Naive thymus-derived CD8-positive, alpha-beta T cell (primary cell): Measurements from ENCODE around the gene NUDT15. TPM values are rescaled to one million over a fixed set of nuclear protein-coding genes. Genes with fewer than 3 reads are reported as not detected.

Experiments
- ATAC-seq, 2 donors: fragments of 150-1000 bp; cut with Tn5 transposase in 1 of 2; sonication (Bioruptor Pico), chemical (Tn5 transposase) in 1 of 2; 1 replicate in 1 of 2; 2 replicates in 1 of 2; pipeline ENCODE4 v1.10.0; 2021; ENCODE audit warnings: mild to moderate bottlenecking in 2 of 2, moderate library complexity in 2 of 2
- POLR2A ChIA-PET: fragments of 350-600 bp; sonication (Branson Sonifier 250); formaldehyde crosslinking; loops from one replicate; lab custom pipeline; 2021; ENCODE audit warnings: antibody characterized with exemption; lab: Charles Lee
- DNase-seq, 10 donors: peaks; one replicate each; pipeline versions ENCODE4 v3.0.0 to v3.0.0-alpha.2; 2020 to 2022
- H3K27ac Mint-ChIP-seq, 10 donors: one replicate each; pipeline ENCODE4 v1.8.0; 2020 to 2022; ENCODE audit warnings: mild to moderate bottlenecking in 10 of 10, mixed read lengths in 10 of 10, moderate library complexity in 4 of 10, inconsistent platforms in 1 of 10
- H3K27me3 Mint-ChIP-seq, 5 donors: one replicate each; pipeline ENCODE4 v1.8.0; 2021 to 2022; ENCODE audit warnings: mixed read lengths in 5 of 5
- H3K36me3 Mint-ChIP-seq, 3 donors: one replicate each; pipeline ENCODE4 v1.8.0; 2020 to 2022; ENCODE audit warnings: mixed read lengths in 3 of 3, mild to moderate bottlenecking in 2 of 3, inconsistent platforms in 1 of 3
- H3K4me1 Mint-ChIP-seq, 4 donors: one replicate each; pipeline ENCODE4 v1.8.0; 2021 to 2022; ENCODE audit warnings: mixed read lengths in 4 of 4
- H3K4me3 Mint-ChIP-seq, 10 donors: one replicate each; pipeline ENCODE4 v1.8.0; 2020 to 2022; ENCODE audit warnings: mild to moderate bottlenecking in 10 of 10, mixed read lengths in 10 of 10, moderate library complexity in 6 of 10, inconsistent platforms in 1 of 10
- H3K9me3 Mint-ChIP-seq, 9 donors: one replicate each; pipeline ENCODE4 v1.8.0; 2020 to 2022; ENCODE audit warnings: mixed read lengths in 9 of 9, mild to moderate bottlenecking in 3 of 9, inconsistent platforms in 1 of 9, moderate library complexity in 1 of 9
- polyA plus RNA-seq, 3 donors: library from polyadenylated mRNA; unstranded; fragments of 300-500 nt; fragmentation: Illumina TruSeq; gene quantifications; one replicate each; pipeline ENCODE4 v1.2.3, GENCODE V29; 2021
- total RNA-seq, 8 experiments: library from RNA in 2 of 8; stranded (reverse) in 2 of 8; gene quantifications; one replicate each; pipeline ENCODE4 v1.2.3 and lab custom pipeline; 2021 to 2026

Gene NUDT15
- total and polyA plus RNA-seq, 5 experiments from 2014 or later, result 4.9 to 8.5 (median 7.0) TPM

DNA sequence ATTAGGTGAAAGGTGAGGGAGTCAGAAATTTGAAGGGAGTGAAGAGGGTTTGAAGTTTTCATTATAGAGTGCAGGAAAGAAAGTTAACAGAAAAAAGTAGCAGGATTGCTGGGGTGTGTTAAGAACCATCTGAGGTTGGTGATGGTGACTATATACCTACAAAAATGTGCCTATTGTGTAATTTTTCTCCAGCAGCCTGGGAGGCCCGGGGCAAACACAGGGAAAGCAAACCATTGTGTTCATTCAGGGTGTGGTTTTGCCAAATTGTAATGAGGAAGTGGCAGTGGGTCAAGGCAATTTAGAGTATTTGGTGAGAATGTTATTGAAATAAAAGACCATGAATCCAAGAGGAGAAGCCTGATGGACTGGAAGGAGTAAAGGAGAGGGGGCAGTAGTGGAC lies 28.2 kb upstream of the NUDT15 start:
- ATAC-seq (no peak), DNase-seq (no peak)
- Mint-ChIP-seq H3K9me3 (no peaks in the 10 kb centered on the region), H3K27ac (peak overlapping the region in 3 of 10 donors; percentile 4 to 55 (median 26)), H3K36me3 (peaks cover 8 to 31% (median 20%) of the 10 kb centered on the region in 3 donors), H3K4me3 (no peak overlapping the region), H3K4me1 (peaks cover 0 to 8% (median 0%) of the 10 kb centered on the region in 4 donors), H3K27me3 (no peaks in the 10 kb centered on the region)
- POLR2A ChIA-PET, result no interaction called here

DNA sequence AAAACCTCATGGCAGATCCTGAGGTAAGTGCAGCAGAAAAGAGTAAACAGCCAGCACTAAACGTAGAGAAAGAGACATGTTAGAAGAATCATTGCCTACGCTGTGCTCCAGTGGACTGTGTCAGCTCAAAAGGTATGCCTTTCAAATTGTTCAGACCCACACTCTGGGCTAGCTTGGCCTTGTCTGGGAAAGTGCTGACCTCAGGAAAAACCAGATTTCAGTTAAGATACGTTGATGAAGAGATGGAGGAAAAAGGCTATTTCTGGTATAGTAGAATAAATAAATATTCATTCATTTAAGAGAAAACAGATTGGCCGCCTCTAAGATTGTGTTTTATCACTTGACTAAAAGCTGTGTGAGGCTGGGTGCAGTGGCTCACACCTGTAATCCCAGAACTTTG lies 26.8 kb upstream of the NUDT15 start:
- no peak overlapping the region for H3K27ac Mint-ChIP-seq

DNA sequence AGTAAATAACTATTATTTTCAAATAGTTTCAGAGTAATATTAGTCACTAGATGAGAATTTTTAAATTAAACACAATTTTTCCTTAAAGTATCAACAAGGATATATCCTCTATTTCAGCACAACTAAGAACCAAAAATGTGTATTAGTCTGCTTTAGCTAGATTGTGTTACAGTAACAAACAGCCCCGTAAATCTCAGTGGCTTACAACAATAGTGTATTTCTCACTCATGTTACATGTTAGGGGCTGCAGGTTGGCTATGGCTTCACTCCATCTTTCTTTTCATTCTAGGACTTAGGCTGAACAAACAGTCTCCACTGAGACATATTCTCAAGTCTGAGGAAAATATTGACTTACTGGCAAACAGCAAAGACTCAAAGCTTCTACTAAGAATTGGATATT lies 24.9 kb upstream of the NUDT15 start:
- Mint-ChIP-seq H3K27ac (no peak overlapping the region), H3K27me3 (no peaks in the 10 kb centered on the region)
- no peak for DNase-seq

More for the DNA sequence above, 26.8 kb upstream of the NUDT15 start:
- Mint-ChIP-seq H3K36me3 (peaks cover 8 to 35% (median 22%) of the 10 kb centered on the region in 3 donors), H3K4me3 (no peak overlapping the region), H3K27me3 (no peaks in the 10 kb centered on the region), H3K9me3 (no peaks in the 10 kb centered on the region), H3K4me1 (peaks cover 0 to 8% (median 4%) of the 10 kb centered on the region in 4 donors)
- no peak for ATAC-seq
- POLR2A ChIA-PET, result no interaction called here
- DNase-seq, result no peak

DNA sequence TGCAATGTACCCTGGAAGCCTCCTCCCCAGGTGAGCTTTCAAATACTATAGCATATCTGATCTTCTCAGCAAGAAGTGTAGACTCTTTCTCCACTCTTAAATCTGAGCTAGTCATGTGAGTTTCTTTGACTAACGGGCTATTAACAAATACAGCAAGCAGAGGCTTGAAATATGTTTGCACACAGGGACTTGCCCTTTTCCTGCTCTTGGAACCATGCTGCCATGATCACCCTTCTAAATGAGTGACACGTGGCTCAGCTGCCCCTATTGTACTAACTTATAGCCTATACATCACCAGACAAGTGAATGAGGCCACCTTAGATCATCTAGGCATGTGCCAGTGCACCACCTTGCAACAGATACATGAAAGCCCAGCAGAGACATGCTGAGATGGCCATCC lies 23.2 kb upstream of the NUDT15 start:
- Mint-ChIP-seq H3K4me3 (no peak overlapping the region), H3K9me3 (no peaks in the 10 kb centered on the region), H3K4me1 (peaks cover 0 to 7% (median 2%) of the 10 kb centered on the region in 4 donors), H3K36me3 (peaks cover 0 to 32% (median 22%) of the 10 kb centered on the region in 3 donors), H3K27me3 (no peaks in the 10 kb centered on the region), H3K27ac (no peak overlapping the region)
- POLR2A ChIA-PET, result no interaction called here
- ATAC-seq (no peak), DNase-seq (no peak)

More for the DNA sequence above, 24.9 kb upstream of the NUDT15 start:
- ATAC-seq, result no peak
- H3K4me1 Mint-ChIP-seq, result peaks cover 0 to 8% (median 4%) of the 10 kb centered on the region in 4 donors
- H3K9me3 Mint-ChIP-seq, result no peaks in the 10 kb centered on the region
- H3K36me3 Mint-ChIP-seq, result peaks cover 8 to 35% (median 22%) of the 10 kb centered on the region in 3 donors
- POLR2A ChIA-PET, result interaction anchor here (0.6 kb wide), 1 partner anchor 19 kb away, joined by 3 read pairs; no protein-coding TSS in a partner anchor
- no peak overlapping the region for H3K4me3 Mint-ChIP-seq

DNA sequence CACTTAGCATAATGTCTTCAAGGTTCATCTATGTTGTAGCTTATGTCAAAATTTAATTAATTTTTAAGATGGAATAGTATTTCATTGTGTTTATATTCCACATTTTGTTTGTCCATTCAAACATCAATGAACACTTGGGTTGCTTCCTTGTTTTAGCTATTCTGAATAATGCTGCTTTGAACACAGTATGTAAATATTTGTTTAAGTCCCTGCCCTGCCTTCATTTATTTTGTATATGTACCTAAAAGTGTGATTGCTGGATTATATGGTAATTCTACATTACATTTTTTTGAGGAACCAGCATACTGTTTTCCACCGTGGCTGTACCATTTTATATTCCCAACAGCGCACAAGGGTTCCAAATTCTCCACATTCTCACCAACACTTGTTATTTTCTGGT lies 18.9 kb upstream of the NUDT15 start:
- no peak for DNase-seq
- Mint-ChIP-seq H3K27ac (no peak overlapping the region), H3K9me3 (no peaks in the 10 kb centered on the region), H3K4me3 (no peak overlapping the region), H3K27me3 (no peaks in the 10 kb centered on the region), H3K36me3 (peaks cover 0 to 20% (median 13%) of the 10 kb centered on the region in 3 donors), H3K4me1 (peaks cover 0 to 22% (median 10%) of the 10 kb centered on the region in 4 donors)
- no peak for ATAC-seq
- POLR2A ChIA-PET, result no interaction called here

DNA sequence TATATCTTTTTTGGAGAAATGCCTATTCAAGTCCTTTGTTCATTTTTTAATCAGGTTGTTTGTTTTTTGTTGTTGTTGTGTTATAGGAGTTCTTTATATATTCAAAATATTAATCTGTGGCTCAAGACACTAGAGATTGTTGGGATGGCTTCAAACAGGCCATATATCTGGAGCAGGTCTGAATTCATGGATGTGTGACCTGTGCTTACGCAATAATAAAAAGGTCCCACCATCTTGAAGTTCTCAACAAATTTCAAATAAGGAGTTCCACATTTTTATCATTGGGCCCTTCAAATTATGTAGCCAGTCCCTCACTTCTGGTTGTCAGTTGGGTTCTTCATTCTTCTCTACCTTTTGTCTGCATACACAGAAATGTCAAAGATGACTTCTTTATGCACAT lies 17.7 kb upstream of the NUDT15 start:
- POLR2A ChIA-PET, result no interaction called here
- no peak for ATAC-seq
- no peak for DNase-seq
- Mint-ChIP-seq H3K27ac (no peak overlapping the region), H3K4me1 (peaks cover 0 to 22% (median 11%) of the 10 kb centered on the region in 4 donors), H3K9me3 (no peaks in the 10 kb centered on the region), H3K36me3 (peaks cover 0 to 12% (median 5%) of the 10 kb centered on the region in 3 donors), H3K27me3 (no peaks in the 10 kb centered on the region), H3K4me3 (no peak overlapping the region)

DNA sequence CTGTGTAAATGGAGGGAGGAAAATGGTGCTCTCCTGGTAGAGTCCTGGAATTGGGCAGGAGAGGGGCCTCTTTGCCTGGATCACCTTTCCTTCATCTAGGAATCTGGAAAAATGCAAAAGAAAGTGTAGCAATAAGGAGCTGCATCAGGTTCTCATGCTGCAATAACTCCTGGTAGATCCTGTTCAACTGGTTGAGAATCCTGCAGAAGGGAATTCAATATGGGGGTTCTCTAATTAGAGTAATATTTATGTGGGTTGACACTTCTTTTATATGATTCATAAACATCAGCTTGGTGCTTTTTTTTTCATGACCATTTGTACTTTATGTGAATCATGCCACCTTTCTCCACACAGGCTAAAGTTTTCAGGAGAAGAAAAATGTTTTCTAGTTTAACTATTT lies 9.5 kb upstream of the NUDT15 start:
- Mint-ChIP-seq H3K27me3 (no peaks in the 10 kb centered on the region), H3K4me3 (no peak overlapping the region), H3K27ac (no peak overlapping the region), H3K36me3 (peaks cover 13 to 24% (median 23%) of the 10 kb centered on the region in 3 donors), H3K4me1 (peaks cover 0 to 7% (median under 1%) of the 10 kb centered on the region in 4 donors), H3K9me3 (peaks cover 0 to 14% (median 3%) of the 10 kb centered on the region in 9 donors)
- no peak for ATAC-seq
- DNase-seq, result no peak
- POLR2A ChIA-PET, result no interaction called here

DNA sequence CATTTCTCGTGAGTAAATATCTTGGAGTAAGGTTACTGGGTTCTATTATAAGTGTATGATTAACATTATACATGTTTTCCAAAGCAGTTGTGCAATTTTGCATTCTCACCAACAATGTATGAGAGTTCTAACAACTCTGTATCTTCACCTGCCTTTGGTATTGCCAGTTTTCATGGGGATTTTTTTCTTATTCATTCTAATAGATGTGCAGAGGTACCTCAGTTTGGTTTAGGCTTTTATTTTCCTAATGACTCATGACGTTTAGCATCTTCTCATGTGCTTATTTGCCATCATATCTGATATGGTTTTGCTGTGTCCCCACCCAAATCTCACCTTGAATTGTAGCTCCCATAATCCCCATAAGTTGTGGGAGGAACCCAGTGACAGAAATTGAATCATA lies 7.7 kb upstream of the NUDT15 start:
- H3K27me3 Mint-ChIP-seq, result no peaks in the 10 kb centered on the region
- H3K4me3 Mint-ChIP-seq, result no peak overlapping the region
- DNase-seq (no peak), ATAC-seq (no peak)
- peaks cover 13 to 30% (median 23%) of the 10 kb centered on the region in 3 donors for H3K36me3 Mint-ChIP-seq
- H3K4me1 Mint-ChIP-seq, result peaks cover 0 to 13% (median 4%) of the 10 kb centered on the region in 4 donors
- no peak overlapping the region for H3K27ac Mint-ChIP-seq
- POLR2A ChIA-PET, result no interaction called here
- peaks cover 0 to 14% (median 3%) of the 10 kb centered on the region in 9 donors for H3K9me3 Mint-ChIP-seq

DNA sequence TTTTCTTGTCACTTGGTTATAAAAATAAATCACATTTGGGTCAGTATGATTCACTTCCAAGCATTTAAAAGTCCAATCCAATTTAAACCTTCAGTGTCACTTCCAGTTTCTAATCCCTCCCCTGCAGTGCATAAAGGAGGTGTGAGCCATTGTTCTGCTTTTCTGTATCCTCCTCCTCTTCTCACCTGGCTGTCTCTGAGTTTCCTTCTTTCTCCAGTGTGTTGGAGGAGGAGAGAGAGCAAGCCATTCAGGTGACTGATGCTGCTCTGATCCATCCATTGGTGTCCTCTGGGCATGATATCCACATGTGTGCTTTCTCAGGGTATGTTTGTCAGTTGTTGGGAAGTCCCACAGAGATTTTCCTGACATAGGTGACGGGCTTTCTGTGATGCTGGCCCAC lies 1.2 kb downstream of the NUDT15 start:
- Mint-ChIP-seq H3K4me1 (peaks cover 15 to 43% (median 29%) of the 10 kb centered on the region in 4 donors), H3K27me3 (no peaks in the 10 kb centered on the region), H3K9me3 (no peaks in the 10 kb centered on the region), H3K27ac (peak overlapping the region; percentile 94 to 100 (median 98)), H3K36me3 (peaks cover 0 to 35% (median 10%) of the 10 kb centered on the region in 3 donors), H3K4me3 (peak overlapping the region; percentile 85 to 96 (median 93))
- no peak for ATAC-seq
- POLR2A ChIA-PET, result interaction anchor here (1.7 to 2.6 kb wide), 3 partner anchors 56 to 937 kb away, joined by 8 to 24 read pairs (median 8); partner anchors contain the start of genes FNDC3A, ITM2B and MED4
- DNase-seq, result peak in 1 of 10 donors; percentile 3

DNA sequence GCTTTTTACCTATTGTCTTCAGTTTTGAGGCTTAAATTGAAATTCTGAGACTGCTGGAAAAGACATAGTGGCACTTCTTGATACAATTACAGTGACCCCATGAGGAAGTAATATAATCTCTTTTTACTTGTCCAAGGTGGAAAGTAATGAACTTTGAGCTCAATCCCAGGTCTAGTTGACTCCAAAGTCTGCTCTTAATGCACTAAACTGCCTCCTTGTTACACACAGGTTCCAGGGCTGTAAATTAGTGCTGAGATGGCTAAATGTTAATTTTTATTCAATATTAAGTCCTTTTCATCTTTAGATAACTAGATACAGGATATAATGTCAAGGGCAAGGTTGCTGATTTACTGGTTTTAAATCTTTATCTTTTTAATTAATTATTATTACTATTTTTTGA lies 2.5 kb downstream of the NUDT15 start:
- ATAC-seq (no peak), DNase-seq (no peak)
- Mint-ChIP-seq H3K4me3 (peak overlapping the region in 4 of 10 donors; percentile 19 to 92 (median 34)), H3K27me3 (no peaks in the 10 kb centered on the region), H3K36me3 (peaks cover 0 to 27% (median 10%) of the 10 kb centered on the region in 3 donors), H3K27ac (peak overlapping the region in 5 of 10 donors; percentile 31 to 94 (median 55)), H3K9me3 (no peaks in the 10 kb centered on the region), H3K4me1 (peaks cover 15 to 46% (median 23%) of the 10 kb centered on the region in 4 donors)
- POLR2A ChIA-PET, result interaction anchor here (0.7 kb wide), 1 partner anchor 254 kb away, joined by 3 read pairs; no protein-coding TSS in a partner anchor

DNA sequence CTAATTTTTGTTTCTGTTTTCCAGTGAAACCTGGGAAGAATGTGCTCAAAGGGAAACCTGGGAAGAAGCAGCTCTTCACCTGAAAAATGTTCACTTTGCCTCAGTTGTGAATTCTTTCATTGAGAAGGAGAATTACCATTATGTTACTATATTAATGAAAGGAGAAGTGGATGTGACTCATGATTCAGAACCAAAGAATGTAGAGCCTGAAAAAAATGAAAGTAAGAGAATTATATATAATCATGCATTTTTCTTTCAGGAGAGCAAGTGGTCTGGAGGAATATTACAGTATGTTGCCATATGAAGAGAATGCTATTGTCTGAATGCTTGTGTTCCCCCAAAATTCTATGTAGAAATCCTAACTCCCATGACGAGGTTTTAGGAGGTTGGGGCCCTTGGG lies 3.4 kb downstream of the NUDT15 start:
- H3K27me3 Mint-ChIP-seq, result no peaks in the 10 kb centered on the region
- H3K4me3 Mint-ChIP-seq, result no peak overlapping the region
- no peak for ATAC-seq
- no peak for DNase-seq
- peak overlapping the region in 1 of 10 donors; percentile 43 for H3K27ac Mint-ChIP-seq
- POLR2A ChIA-PET, result no interaction called here
- no peaks in the 10 kb centered on the region for H3K9me3 Mint-ChIP-seq
- H3K4me1 Mint-ChIP-seq, result peaks cover 15 to 46% (median 23%) of the 10 kb centered on the region in 4 donors
- peaks cover 0 to 28% (median 10%) of the 10 kb centered on the region in 3 donors for H3K36me3 Mint-ChIP-seq

DNA sequence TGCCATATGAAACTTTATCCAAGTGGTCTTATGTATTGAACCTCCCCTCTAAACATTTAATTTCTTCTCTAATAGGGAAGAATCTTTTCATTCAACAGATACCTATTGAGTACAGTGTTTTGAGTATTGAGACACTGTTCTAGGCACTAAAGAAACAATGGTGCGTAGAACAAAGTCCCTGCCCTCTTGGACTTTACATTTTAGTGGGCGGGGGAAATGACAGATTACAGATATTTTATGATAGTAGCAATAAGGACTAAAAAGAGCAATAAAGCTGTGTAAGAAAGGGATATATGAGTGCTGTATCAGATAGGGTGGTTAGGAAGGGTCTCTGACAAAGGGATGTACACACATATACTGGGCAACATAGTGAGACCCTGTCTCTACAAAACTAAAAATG lies 5.4 kb downstream of the NUDT15 start:
- Mint-ChIP-seq H3K9me3 (no peaks in the 10 kb centered on the region), H3K27ac (peak overlapping the region in 7 of 10 donors; percentile 21 to 92 (median 58)), H3K4me3 (no peak overlapping the region), H3K27me3 (no peaks in the 10 kb centered on the region), H3K36me3 (peaks cover 0 to 42% (median 9%) of the 10 kb centered on the region in 3 donors), H3K4me1 (peaks cover 9 to 30% (median 13%) of the 10 kb centered on the region in 4 donors)
- ATAC-seq, result no peak
- POLR2A ChIA-PET, result no interaction called here
- DNase-seq, result no peak

DNA sequence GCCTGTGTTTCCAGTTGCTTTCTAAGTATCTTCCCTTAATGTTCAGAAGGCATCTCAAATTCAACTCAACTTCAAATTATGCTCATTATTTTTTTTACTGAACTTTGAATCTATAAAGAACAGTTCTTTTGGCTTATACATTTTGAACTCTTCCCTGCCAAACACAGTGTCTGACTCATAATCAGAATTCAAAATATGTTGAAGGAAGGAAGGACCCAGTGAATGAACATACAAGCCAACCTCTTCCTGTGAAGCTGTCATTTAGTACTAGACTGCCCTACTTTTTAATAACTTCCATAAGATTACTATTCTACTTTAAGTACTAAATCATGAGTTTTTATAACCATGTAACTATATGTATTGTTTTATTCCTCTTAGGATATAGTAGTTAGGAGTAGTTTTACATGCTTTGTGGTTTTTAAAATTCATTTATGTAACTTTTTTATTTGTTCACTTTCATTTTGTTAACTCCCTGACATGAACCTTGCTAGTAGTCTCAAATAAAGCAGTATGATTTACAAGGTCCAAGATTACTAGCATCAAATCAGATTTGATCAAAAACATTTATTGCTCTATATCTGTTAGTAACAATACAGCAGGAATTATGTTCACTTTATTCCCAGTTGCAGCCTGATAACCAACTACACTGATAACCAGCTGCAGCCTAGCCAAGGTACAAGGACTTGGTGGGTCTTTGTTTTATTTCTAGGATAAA lies 6.4 kb downstream of the NUDT15 start:
- peaks cover 4 to 20% (median 7%) of the 10 kb centered on the region in 4 donors for H3K4me1 Mint-ChIP-seq
- POLR2A ChIA-PET, result no interaction called here
- H3K27ac Mint-ChIP-seq, result peak overlapping the region in 6 of 10 donors; percentile 4 to 92 (median 52)
- ATAC-seq (no peak), DNase-seq (no peak)
- no peaks in the 10 kb centered on the region for H3K27me3 Mint-ChIP-seq
- no peaks in the 10 kb centered on the region for H3K9me3 Mint-ChIP-seq
- no peak overlapping the region for H3K4me3 Mint-ChIP-seq
- H3K36me3 Mint-ChIP-seq, result peaks cover 0 to 51% (median 11%) of the 10 kb centered on the region in 3 donors
